ENCODE measurements around the gene TP53I13.
A peak's percentile ranks its signal among the peaks of the same experiment; 100 is the strongest.

The TP53I13 gene

DNA sequence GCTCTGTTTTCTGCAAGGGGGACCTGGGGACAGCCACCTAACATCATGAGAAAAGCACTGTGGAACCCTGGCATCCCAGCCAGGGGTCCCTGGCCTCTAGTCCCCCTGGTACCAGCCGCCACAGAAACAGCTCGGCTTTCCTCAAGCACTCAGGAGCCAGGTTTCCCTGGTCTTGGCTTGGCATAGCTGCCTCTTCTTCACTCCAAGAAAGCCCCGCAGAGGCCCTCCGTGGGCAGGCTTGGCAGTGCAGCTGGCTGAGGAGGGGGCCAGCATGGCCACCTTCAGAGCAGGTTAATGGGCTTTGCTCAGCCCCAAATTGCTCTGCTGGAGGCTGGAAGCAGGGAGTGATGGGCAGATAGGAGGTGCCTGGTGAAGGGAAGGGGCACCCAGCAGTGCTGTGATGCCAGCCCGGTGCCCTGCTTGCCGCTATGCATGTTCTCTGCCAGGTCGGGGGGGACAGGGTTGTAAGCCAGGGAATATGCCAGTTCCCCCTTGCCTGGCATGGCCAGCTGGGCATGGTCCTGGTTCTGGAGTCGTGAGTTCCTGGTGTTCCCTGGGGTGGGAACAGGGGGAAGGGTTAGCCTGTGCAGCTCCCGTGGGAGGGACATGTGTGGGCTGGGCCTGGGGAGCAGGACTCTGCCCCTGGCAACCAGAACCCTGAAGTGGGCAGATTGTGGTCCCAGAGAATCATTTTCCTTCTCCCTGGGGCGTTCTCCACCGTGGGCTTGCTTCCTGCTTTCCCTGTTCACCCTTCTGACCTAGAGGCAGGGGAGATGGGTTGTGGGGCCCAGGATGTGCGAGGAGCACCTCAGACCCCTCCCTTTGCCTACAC is 27.7 kb downstream of the TP53I13 start:
- no peak overlapping the region for H3K4me3 ChIP-seq
- DNase-seq (ENCODE audit: low spot score): no peak
- peak overlapping the region in 1 of 2 donors; percentile 28 for H3K27ac ChIP-seq

DNA sequence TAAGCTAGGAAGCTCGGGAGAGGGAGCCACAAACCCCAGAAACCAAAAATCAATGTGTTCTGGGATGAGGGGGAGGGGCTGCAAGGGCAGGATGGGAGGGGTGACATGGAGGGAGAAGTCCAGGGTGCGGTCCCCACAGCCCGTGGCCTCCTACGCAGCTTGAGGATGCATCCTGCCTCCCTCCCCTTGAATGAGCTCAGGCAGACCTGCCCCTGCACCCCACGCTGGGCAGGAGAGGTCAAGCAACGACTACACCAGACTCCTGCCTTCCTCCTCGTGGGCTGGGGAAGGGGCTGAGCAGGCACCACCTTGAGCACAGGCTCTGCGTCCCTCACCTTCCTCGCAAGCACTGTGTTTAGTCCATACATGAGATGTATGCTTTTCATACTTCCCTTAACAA is 28.3 kb downstream of the TP53I13 start:
- no peak for DNase-seq (ENCODE audit: low spot score)
- Histone ChIP-seq H3K4me3 (no peak overlapping the region), H3K27ac (peak overlapping the region in 1 of 2 donors; percentile 28)
- TF ChIP-seq, protein P1, sequence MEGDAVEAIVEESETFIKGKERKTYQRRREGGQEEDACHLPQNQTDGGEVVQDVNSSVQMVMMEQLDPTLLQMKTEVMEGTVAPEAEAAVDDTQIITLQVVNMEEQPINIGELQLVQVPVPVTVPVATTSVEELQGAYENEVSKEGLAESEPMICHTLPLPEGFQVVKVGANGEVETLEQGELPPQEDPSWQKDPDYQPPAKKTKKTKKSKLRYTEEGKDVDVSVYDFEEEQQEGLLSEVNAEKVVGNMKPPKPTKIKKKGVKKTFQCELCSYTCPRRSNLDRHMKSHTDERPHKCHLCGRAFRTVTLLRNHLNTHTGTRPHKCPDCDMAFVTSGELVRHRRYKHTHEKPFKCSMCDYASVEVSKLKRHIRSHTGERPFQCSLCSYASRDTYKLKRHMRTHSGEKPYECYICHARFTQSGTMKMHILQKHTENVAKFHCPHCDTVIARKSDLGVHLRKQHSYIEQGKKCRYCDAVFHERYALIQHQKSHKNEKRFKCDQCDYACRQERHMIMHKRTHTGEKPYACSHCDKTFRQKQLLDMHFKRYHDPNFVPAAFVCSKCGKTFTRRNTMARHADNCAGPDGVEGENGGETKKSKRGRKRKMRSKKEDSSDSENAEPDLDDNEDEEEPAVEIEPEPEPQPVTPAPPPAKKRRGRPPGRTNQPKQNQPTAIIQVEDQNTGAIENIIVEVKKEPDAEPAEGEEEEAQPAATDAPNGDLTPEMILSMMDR (IDR thresholded peaks at IDR 0.05): no peak

More for the DNA sequence above, 27.7 kb downstream of the TP53I13 start:
- TF ChIP-seq, protein P1 (IDR thresholded peaks at IDR 0.05): no peak

DNA sequence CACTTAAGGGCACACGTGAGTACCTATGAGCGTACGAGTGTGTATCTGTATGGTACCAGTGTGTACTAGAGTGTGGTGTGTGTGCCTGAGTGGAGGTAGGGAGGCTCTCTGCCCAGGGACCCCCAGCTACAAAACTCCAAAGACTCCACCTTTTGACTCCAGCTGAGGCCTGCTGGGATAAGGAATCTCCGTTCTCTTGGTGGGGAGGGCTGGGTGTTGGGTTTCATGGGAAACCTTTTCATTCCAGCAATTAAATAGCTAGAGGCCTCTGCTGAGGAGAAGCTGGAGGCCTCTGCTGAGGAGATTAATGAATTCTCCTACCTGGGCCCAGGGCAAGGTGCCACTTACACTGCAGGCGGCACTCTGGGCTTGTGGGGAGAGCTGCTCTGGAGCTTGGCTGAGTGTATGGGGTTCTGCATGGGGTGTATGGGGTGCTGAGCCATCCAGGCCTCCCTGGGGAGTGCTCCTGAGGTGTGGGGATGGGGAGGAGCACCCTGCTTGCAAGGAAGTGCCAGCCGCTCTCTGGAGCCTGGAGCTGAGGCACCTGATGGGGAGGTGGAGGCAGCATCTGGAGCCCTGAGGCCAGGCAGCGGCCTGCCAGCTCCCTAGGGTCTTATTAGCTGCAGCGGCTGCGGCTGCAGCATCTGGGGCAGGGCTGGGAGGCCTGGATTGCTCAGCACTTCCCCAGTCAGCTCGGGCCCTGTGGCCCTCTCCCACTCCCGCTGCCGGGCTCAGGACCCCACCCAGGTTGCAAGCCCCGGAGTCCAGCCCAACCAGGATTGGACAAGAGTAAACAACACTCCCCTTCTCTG is 29.1 kb downstream of the TP53I13 start:
- H3K27ac ChIP-seq: peak overlapping the region in 1 of 2 donors; percentile 0
- TF ChIP-seq, protein P1 (IDR thresholded peaks at IDR 0.05): no peak
- DNase-seq (ENCODE audit: low spot score): no peak
- H3K4me3 ChIP-seq: no peak overlapping the region

DNA sequence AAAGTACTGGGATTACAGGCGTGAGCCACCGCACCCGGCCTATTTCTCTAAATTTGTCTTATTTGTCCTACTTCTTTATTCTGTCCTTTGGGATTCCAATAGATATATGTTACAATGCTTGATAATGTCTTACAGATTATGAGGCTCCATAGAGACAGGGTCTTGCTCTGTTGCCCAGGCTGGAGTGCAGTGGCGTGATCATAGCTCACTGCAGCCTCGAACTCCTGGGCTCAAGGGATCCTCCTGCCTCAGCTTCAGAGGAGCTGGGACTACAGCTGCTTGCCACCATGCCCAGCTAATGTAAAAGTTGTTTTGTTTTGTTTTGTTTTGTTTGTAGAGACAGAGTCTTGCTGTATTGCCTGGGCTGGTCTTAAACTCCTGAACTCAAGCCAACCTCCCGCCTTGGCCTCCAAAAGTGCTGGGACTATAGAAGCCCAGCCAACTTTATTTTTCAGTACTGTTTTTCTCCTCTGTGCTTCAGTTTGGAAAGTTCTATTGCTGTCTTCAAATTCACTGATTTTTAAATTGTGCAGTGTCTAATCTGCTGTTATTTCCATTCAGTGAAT is 34.7 kb downstream of the TP53I13 start:
- TF ChIP-seq, protein P1 (IDR thresholded peaks at IDR 0.05): no peak
- DNase-seq (ENCODE audit: low spot score): peak; percentile 69
- H3K4me3 ChIP-seq: no peak overlapping the region
- no peak overlapping the region for H3K27ac ChIP-seq

DNA sequence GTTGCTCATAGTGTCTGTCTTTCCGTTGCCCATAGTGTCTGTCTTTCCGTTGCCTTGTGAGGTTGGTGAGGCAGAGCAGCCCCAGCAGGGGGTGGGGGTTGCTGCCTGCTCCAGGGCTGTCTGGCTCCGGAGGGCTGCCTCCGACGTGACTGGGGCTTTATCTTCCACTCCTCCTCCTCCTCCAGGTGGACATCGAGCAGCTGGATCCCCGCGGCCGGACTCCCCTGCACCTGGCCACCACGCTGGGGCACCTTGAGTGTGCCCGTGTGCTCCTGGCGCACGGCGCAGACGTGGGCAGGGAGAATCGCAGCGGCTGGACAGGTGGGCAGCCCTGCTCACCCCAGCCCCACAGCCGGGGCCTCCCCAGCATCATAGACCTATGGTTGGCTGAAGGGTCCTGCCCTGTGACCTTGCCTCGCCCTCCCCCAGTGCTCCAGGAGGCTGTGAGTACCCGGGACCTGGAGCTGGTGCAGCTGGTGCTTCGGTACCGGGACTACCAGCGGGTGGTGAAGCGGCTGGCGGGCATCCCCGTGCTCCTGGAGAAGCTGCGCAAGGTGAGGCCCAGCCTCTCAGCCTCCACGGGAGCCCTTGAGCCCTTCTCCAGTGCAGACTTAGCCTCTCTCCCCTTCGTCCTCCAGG is 39.2 kb downstream of the TP53I13 start:
- DNase-seq (ENCODE audit: low spot score): no peak
- Histone ChIP-seq H3K4me3 (no peak overlapping the region), H3K27ac (no peak overlapping the region)
- TF ChIP-seq, protein P1 (IDR thresholded peaks at IDR 0.05): no peak

DNA sequence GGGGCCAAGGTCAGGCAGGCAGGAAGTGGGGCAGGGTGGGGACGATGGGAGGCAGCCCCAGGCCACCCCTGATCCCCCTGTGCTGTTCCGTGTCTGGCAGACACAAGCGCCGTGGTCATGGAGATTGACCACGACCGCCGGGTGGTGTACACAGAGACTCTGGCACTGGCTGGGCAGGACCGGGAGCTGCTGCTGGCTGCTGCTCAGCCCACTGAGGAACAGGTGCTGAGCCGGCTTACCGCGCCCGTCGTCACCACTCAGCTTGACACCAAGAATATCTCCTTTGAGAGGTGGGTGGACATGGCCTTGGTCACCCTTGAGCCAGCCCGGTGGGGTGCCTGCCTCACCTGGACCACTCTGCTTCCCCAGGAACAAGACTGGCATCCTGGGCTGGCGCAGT is 40.5 kb downstream of the TP53I13 start:
- TF ChIP-seq, protein P1 (IDR thresholded peaks at IDR 0.05): no peak
- Histone ChIP-seq H3K4me3 (no peak overlapping the region), H3K27ac (no peak overlapping the region)
- DNase-seq (ENCODE audit: low spot score): no peak
